Suppressor macrophage (primary cell): ENCODE data around the gene AK9.

ENCODE experiments used
- DNase-seq, 4 experiments: peaks; one replicate each; pipeline ENCODE4 v3.0.0-alpha.2; 2020 to 2022

Gene AK9

DNA sequence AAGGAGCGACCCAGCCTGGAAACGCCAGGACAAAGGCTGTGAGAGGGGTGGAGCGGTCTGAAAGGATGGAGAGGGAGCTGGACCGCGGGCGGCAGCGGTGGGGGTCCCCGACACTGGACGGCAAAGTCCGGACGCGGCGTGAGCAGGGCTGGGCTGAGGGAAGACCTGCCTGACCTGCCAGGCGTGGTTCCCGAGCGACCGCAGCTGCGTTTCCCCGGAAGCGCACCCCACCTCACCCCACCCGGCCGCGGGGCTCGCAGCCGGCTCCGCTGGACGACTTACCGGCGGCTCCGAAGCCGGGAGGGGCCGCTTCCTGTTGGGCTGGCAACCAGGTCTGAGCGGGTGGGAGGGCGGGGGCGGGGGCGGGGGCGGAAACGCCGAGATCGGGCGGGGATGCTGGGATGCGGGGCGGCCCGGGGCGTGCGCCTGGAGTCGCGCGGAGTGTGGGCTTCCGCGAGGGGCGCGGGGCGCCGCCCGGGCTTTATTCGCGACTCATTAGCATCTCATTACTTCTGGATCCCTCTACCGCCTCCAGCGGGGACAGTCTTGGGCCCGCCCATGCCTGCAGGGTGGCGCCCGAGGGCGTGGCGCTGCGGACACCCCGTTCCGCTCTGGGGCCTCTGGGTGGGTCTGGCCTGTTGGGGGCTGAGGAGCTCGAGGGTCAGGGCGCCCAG, 235.4 kb downstream of the AK9 start, which contains the start of gene MICAL1:
Gene MICAL1, minus strand, starts transcription at position 336 of the 674 bp plus-strand sequence. CDS start 1,576 bp downstream, outside the sequence.
- peak; percentile 85 to 94 (median 91) for DNase-seq

DNA sequence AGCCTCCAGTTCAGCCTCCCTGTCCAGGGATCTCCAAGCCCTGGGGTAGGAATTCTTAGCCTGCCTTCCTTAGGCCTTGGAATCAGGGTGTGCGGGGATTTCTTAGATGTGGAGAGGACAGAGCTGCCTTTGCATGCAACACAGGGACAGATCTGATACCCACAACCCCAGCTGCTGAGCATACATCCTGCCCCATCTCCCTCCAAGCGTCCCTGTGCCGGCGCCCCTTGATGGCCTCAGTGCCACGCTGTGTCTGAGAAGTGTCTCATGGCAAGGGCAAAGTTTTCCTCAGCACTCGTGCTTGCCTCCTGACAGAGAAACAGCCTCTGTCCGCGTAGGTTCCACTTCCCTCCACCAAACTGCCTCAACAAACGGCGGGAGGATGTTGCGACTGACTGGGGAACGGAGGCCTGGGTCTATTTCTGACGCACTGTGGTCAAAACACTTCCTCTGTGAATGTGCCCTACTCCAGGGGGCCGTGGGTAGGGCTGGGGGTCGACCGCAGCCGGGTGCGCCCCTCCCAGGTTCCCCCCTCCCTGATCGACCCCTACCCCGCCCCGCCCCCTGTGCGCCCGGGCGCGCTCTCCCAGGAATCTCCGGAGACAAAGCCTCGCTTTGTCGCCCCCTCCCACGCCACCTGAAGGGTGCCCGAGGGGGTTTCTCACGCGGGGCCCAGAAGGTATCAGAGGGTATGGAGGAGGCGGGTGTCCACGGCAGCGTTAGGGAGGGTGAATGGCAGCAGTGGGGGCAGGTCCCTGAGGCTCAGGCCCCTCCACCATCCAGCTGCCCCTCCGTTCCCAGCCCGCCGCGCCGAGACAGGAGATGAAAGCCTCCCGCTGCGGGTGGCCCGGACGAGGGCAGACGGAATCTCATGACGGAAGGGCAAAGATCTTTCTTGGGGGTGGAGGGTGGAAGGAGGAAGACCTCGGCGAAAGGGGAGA, 236.2 kb downstream of the AK9 start:
- peak; percentile 90 to 94 (median 92) for DNase-seq

DNA sequence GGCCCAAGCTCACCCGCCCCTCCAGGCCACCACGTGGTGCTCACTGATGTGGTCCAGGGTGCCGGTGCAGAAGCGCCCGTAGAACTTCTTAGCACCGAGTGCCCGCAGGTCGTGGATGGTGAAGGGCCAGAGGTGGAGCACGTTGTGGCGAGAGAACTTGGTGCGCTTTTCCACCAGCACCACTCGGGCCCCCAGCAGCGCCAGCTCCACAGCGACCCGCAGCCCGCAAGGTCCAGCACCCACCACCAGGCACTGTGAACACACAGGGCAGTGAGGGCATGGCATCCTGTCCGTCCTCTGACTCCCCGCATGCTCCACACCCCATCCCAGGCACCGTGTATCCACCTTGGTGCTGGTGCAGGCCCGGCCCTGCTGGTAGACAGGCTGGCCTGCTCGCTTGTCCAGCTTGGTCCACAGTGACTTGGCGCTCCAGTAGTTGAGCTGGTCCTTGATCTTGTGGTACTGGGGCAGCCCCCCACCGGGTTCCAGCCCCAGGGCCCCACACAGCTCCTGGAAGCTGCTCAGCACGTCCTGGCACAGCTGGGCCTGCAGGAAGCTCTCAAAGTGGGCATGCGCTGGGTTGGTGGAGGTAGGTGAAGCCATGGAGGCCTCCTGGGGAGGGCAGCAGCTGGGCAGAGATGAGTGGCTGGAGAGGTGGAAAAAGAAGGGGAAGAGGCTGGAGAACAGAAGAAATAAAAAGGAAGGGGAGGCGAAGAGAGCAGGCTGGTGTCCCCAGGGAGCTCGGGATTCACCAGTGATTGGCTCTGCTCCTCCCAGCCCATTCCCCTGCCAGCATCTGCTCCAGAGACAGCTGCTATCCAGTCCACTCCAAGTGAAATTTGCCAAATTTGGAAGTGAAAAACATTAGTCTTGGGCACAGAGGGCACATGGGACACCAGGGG, 237.2 kb downstream of the AK9 start:
- DNase-seq, result peak in 1 of 4 experiments; percentile 39

DNA sequence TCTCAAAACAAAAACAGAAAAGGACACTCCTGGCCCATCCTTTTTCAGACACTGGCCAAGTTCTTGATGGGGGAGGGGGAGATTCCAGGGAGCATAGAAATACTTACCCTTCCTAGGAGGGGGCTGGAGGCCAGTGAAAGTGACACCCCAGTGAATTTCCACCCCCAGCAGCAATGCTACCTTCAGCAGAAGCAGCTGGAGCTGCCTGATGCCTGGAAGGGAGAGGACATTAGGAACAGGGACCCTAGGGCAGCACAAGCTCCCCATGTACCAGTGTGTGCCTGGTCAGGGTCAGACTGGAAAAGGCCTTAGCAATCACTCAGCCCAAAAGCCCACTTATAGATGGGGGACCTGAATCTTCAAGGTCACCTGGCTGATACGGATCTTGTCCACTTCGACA, 237.8 kb downstream of the AK9 start:
- no peak for DNase-seq

DNA sequence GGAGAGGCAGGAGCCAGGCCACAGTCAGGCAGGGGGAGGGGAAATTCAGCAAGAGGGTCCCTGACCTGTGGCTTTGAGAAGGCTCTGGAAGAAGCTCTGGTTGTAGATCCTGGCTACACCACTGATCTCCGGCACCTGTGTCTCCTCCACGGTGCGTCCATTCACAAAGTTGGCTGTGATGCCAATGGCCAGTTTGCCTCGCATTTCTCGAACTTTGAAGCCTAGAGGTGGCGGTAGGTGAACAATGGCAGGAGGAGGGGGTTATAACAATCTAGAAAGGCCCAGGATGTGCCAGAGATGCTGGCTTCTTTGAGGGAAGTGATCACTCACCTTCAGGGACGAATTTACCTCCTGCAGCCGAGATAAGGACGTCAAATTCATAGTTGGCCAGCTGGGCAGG, 238.8 kb downstream of the AK9 start:
- no peak for DNase-seq

DNA sequence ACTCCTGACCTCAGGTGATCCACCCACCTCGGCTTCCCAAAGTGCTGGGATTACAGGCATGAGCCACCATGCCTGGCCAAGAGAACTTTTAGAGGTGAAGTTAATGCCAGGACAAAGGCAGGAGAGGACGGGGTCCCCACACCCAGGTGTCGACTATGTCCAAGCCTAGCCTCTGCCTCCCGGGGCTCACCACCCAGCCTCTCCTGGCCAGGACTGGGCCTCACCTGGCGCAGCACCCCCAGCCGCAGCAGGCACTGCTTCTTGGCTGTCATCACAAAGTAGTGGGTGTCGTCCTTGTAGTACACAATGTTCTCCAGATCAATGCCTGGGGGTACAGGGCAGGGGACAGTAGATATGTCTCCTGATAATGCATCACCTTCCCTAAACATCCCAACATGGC, 239.6 kb downstream of the AK9 start:
- no peak for DNase-seq

DNA sequence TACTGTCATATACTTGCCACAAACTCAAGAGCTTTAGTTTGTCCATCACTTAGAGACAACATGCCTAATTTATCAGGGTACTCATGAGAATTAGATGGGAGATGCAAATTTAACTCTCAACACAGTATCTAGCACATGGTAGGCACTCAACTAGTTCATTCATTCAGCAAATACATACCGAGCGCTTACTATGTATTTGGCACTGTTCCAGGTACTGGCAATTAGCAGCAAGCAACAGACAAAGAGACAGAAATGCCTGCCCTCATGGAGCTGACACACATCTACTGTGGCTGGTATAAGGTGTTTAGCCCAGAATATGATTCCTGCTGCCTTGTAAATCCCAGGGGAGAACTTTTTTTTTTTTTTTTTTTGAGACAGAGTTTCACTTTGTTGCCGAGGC, 240.2 kb downstream of the AK9 start:
- no peak for DNase-seq

DNA sequence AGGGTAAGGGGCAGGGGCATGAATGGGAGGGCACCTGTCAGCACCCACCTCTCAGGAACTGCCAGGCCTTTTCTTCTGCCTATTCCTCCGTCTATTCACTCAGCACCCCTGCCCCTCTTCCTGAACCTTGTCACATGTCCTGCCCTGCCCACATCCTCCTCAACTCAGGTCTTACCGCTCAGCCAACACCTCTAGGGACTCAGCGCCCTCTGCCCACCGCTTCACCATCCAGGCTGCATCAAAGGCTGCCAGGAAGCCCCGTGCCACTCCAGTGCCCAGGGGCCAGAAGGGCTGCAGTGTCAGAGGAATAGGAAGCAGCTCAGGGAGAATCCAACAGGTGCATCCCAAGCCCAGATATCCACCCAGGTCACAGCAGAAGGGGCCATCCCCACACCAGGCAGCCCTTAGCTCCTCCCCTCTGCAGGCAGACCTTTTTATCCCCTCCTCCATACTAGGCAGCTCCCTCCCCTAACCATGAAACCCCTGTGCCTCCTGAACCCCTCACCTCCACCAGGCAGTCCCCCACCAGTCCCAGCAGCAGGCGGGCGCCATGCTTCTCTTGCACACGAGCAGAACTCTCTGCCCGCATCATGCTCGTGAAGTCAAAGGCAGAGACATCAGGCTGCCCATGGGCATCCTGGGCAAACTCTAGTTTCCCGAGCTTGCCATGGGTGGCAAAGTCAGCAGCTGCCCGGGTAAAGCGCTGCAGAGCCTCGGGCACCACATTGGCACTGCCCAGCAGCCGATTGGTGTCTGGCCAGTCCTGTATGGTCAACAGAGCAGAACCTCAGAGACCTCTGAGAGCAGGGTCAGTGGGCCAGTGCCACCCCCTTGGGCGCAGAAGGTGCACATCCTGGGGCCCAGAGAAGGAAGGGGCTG, 241.0 kb downstream of the AK9 start:
- DNase-seq, result no peak

DNA sequence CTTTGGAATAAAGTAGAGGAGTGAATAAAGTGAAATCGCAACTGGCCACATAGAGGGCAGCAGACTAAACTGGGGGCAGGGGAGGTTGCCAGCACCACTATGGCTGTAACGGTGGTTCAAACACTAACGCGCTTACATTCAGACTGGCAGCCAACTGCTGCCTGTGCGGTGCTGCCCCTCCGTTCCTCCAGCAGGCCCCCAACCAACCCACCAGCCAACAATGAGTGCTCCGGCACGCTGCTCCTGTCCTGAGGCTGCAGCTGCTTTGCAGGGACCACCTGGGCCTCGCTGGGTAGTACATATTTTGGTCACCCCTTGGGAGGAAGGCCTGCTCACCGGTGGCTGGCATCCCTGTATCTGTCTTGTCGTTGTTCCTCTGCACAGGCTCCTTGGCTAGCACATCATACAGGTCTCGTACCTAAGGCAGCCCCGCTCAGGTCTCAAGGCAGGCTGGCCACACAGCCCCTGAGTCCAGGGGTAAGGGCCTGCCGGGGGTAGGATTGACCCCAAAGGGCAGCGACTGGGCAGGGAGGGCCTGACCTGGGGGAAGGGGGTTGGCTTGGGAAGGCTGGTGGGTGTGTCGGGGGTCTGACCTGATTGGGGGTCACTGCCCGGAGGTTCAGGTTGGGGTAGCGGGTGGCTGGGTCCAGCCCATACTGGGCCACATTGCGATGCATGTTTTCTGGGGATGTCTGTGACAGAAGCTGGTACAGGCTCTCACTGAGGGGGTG, 241.8 kb downstream of the AK9 start:
- DNase-seq, result no peak

DNA sequence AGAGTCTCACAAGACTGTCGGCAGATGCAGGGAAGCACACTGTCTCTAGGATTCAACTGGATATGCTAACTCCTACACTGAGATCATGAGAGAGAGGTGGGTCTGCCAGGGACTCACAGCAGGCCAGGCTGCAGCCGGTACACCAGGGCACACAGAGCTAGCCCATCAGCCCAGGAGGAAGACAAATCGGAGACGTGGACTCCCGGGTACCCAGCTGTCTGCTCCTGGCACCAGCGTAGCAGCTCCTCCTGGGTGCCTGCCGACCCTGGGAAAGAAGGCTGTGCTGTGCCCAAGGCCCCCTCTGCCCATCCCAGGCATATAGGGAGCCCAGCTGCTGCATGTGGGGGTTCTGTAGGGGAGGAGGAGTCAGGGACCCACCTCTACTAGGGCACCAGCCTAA, 242.4 kb downstream of the AK9 start:
- no peak for DNase-seq

DNA sequence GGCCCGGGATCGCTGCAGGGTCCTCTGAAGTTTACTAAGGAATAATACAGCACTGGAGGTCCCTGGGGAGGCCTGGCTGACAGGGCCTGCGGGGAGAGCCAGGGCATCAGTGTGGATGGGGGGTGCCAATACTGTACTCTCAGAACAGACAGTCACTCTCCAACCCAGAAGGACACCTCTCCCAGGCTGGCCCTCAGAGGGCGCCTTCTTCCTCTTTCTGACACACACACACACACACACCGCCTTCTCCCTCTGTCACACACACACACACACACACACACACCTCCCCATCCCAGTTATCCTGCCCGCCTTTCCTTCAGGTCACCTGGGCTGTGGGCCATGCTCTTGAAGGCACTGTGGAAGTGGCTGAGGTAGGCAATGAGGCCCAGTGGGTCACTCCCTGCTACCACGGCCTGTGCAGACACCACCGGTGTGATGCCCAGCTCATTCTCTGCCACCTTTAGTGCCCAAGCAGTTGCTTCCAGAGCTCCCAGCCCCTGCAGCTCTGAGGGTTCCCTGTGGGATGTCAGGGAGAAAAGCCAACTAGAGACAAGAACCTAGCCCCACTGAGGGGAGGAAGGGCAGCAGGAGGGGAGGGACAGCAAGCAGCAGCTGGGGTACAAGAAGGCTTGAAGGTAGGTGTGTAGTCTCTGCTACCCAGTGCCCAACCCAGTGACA, 243.0 kb downstream of the AK9 start:
- DNase-seq, result peak in 3 of 4 experiments; percentile 43 to 55 (median 54)

DNA sequence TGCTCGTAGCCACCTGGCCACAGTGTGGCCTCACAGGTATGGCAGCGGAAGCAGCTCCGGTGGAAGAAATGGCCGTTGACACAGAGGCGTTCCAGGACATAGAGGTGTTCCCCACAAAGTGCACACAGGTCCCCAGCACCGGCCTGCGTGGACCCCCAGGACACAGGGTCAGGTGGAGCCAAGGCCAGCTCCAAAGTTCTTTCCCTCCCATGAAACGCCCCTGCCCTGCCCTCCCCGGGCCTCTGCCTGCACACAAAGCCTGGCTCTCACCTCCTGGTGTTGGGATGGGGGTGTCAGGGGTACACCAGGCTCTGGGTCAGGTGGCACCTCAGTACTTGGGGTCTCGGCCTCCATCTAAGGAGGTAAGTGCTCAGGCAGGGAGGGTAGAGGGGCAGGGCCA, 243.9 kb downstream of the AK9 start:
- no peak for DNase-seq

DNA sequence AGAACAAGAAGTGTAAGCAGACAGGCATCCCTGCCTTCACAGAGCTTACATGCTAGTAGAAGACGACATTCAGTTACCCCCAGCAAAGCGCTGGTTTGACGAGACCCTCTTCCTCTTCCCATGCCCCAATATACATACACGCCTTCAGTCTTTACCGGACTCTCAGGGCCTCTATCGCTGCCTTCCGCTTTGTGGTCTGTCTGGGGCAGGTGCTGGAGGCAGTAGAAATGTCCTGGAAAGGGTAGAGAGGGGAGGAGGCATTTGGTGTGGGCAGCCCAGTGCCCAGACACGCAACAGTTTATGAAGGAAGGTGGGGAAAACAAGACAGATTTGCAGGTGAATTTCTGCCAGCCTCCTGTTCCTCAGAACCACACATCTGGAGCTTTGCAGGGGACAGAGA, 244.5 kb downstream of the AK9 start:
- DNase-seq, result no peak

DNA sequence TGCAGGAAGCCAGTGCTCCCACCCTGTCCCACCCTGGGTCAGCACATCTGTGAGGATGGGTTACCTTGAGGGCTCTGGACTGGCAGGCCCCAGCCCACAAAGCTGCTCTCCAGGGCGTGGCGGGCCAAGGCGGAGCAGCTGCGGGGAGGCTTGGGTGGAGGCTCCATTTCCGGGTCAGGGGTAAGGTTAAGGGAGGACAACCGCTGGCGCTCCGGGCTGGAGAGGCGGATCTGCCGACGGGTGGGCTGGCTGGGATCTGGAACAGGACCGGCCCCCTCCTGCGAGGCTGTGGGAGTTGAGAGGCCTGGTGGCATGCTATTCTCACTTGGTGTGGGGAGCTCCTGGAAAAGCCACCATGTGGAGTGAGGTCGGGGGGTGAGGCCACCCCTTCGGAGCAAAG, 244.9 kb downstream of the AK9 start:
- DNase-seq, result no peak

DNA sequence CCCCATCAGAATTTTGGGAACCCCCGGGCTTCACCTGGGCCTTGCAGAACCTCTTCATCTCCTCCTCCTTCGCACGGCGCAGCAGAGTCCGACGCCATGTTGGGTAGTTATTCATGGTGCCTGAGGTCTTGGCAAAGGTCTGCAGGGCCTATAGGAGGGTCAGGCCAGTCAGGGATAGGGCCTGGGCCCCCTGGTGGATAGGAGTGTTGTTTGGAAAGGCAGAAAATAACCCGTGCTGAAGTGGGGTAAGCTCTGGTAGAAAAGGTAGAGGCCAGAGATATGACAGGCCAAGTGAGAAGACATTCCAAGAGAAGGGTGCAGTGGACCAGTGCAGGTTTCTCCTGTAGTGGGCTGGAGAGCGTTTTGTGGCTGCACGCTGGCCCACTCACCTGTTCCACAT, 245.6 kb downstream of the AK9 start:
- no peak for DNase-seq

DNA sequence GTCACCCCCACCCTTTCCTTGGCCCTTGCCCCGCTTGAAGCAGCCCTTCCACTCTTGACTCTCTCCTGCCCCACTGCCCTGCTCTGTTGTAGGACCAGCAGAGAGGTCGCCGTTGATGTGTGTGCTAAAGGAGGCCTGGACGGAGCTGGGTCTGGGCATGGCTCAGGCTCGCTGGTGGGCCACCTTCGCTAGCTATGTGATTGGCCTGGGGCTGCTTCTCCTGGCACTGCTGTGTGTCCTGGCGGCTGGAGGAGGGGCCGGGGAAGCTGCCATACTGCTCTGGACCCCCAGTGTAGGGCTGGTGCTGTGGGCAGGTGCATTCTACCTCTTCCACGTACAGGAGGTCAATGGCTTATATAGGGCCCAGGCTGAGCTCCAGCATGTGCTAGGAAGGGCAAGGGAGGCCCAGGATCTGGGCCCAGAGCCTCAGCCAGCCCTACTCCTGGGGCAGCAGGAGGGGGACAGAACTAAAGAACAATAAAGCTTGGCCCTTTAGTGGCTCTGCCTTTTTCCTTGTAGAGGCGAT, 247.5 kb downstream of the AK9 start:
- DNase-seq, result no peak
